ENCODE results near the gene PAQR4.

The PAQR4 gene

GRCh38 chr16:3017794-3018506 lies 48.8 kb downstream of the PAQR4 start, which contains the start of gene CLDN6:
Gene CLDN6 (minus strand): TSS chr16:3018183. CDS start chr16:3016021, 2,162 bp downstream.
- Mint-ChIP-seq H3K36me3 (ENCODE audit: low read depth) (peaks cover 9% of the 10 kb centered on the region), H3K9me3 (no peaks in the 10 kb centered on the region), H3K4me1 (ENCODE audit: low read depth) (peaks cover 44% of the 10 kb centered on the region), H3K27ac (no peak within 1 kb of the TSS), H3K4me3 (no peak within 1 kb of the TSS), H3K27me3 (peaks cover 60% of the 10 kb centered on the region)
- intact Hi-C loops (cut with micrococcal nuclease), result no loop called here

GRCh38 chr16:3019594-3020246 lies 50.6 kb downstream of the PAQR4 start:
- intact Hi-C loops (cut with micrococcal nuclease), result loop anchor here (1.0 kb wide), 1 partner anchor 12 kb away; no protein-coding TSS in a partner anchor
- Mint-ChIP-seq H3K4me1 (ENCODE audit: low read depth) (peaks cover 58% of the 10 kb centered on the region), H3K9me3 (no peaks in the 10 kb centered on the region), H3K4me3 (peak overlapping the region; percentile 81), H3K27me3 (peaks cover 42% of the 10 kb centered on the region), H3K36me3 (ENCODE audit: low read depth) (peaks cover 22% of the 10 kb centered on the region), H3K27ac (peak overlapping the region; percentile 90)

DNA sequence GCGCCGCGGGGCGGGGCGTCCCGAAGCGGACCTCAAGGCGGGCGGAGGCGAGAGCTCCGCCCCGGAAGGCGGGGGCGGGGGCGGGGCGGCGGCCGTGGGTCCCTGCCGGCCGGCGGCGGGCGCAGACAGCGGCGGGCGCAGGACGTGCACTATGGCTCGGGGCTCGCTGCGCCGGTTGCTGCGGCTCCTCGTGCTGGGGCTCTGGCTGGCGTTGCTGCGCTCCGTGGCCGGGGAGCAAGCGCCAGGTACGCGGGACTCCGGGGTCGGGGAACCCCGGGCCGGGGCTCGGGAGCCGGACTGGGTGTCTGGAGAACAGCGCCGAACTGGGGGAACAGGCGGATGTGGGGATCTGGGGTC lies 51.1 kb downstream of the PAQR4 start, which contains the start of gene TNFRSF12A:
Gene TNFRSF12A (plus strand): TSS at position 122 of the 357 bp plus-strand sequence. CDS start 30 bp downstream, at position 152.
- H3K27ac Mint-ChIP-seq, result peak within 1 kb of the TSS; percentile 90
- no peaks in the 10 kb centered on the region for H3K9me3 Mint-ChIP-seq
- peak within 1 kb of the TSS; percentile 81 for H3K4me3 Mint-ChIP-seq
- intact Hi-C loops (cut with micrococcal nuclease), result loop anchor here (1.0 kb wide), 1 partner anchor 13 kb away; no protein-coding TSS in a partner anchor
- H3K4me1 Mint-ChIP-seq (ENCODE audit: low read depth), result peaks cover 61% of the 10 kb centered on the region
- H3K36me3 Mint-ChIP-seq (ENCODE audit: low read depth), result peaks cover 22% of the 10 kb centered on the region
- H3K27me3 Mint-ChIP-seq, result peaks cover 37% of the 10 kb centered on the region

GRCh38 chr16:3020604-3021448 lies 51.7 kb downstream of the PAQR4 start:
- H3K27ac Mint-ChIP-seq, result peak overlapping the region; percentile 90
- H3K27me3 Mint-ChIP-seq, result peaks cover 32% of the 10 kb centered on the region
- H3K9me3 Mint-ChIP-seq, result no peaks in the 10 kb centered on the region
- intact Hi-C loops (cut with micrococcal nuclease), result loop anchor here (1.0 kb wide), 1 partner anchor 14 kb away; no protein-coding TSS in a partner anchor
- H3K36me3 Mint-ChIP-seq (ENCODE audit: low read depth), result peaks cover 28% of the 10 kb centered on the region
- peaks cover 65% of the 10 kb centered on the region for H3K4me1 Mint-ChIP-seq (ENCODE audit: low read depth)
- peak overlapping the region; percentile 81 for H3K4me3 Mint-ChIP-seq

GRCh38 chr16:3021449-3022207 lies 52.5 kb downstream of the PAQR4 start:
- H3K27me3 Mint-ChIP-seq, result peaks cover 28% of the 10 kb centered on the region
- H3K27ac Mint-ChIP-seq, result peak overlapping the region; percentile 90
- intact Hi-C loops (cut with micrococcal nuclease), result no loop called here
- peaks cover 65% of the 10 kb centered on the region for H3K4me1 Mint-ChIP-seq (ENCODE audit: low read depth)
- no peaks in the 10 kb centered on the region for H3K9me3 Mint-ChIP-seq
- peaks cover 36% of the 10 kb centered on the region for H3K36me3 Mint-ChIP-seq (ENCODE audit: low read depth)
- H3K4me3 Mint-ChIP-seq, result peak overlapping the region; percentile 81

DNA sequence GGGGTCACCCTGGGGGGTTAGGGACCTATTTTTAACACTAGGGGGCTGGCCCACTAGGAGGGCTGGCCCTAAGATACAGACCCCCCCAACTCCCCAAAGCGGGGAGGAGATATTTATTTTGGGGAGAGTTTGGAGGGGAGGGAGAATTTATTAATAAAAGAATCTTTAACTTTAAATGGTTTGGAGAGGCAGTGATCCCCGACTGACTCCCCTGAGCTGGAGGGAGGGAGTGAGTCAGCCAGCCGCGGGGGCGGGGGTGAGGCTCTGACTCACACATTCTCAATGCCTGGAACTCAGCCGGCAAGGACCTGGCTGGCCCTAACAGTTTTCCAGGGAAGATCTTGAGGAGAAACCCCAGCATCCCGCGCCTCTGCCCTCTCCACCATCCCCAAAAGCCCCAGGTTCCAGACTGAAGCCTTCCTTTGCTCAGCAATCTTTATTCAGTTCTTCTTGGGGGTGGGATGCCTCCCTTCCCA lies 53.1 kb downstream of the PAQR4 start:
- H3K27me3 Mint-ChIP-seq, result peaks cover 22% of the 10 kb centered on the region
- intact Hi-C loops (cut with micrococcal nuclease), result no loop called here
- no peaks in the 10 kb centered on the region for H3K9me3 Mint-ChIP-seq
- H3K27ac Mint-ChIP-seq, result peak overlapping the region; percentile 90
- peaks cover 65% of the 10 kb centered on the region for H3K4me1 Mint-ChIP-seq (ENCODE audit: low read depth)
- H3K4me3 Mint-ChIP-seq, result peak overlapping the region; percentile 81
- peaks cover 43% of the 10 kb centered on the region for H3K36me3 Mint-ChIP-seq (ENCODE audit: low read depth)

DNA sequence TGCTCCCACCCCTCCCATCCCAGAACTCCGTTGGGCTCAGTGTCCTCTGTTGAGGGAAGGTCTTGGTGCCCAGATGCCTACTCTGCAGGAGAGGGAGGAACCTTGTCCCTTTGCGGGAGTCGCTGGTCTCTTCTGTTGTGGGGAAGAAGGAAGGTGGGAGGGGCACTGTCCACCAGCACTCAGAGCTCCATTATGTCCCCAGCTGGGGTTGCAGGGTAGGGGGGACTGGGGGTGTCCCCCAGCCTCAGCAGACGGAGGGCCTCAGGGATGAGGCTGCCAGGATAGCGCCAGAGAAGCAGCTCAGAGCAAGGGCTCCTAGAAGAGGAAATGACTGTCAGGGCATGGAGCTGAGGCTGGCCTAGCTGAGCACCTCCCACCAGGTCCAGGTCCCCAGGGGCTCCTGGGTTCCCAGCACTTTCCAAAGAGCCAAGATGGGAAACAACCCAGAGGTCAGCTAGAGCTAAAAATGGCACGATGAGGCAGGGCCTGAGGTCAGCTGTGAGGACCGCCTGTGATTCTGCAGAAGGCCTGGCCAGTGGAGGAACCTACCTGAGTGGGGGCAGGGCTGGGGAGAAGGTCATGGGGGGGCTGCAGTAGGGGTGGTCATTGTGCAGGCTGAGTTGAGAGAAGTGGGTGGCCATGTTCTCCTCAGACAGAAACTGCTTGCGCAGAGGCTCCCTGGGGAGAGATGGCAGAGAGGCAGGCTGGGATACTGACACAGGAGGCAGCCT lies 53.7 kb downstream of the PAQR4 start:
- Mint-ChIP-seq H3K4me3 (peak overlapping the region; percentile 81), H3K27me3 (peaks cover 20% of the 10 kb centered on the region), H3K36me3 (ENCODE audit: low read depth) (peaks cover 49% of the 10 kb centered on the region), H3K4me1 (ENCODE audit: low read depth) (peaks cover 67% of the 10 kb centered on the region), H3K9me3 (no peaks in the 10 kb centered on the region), H3K27ac (peak overlapping the region; percentile 90)
- intact Hi-C loops (cut with micrococcal nuclease), result no loop called here
